Measurements from ENCODE around the gene NUCB1.
"Not testable (repeated sequence)": the region's sequence is repeated elsewhere in the genome, so short reads cannot be mapped to it uniquely, and the experiment has no call there.

NUCB1 gene

DNA sequence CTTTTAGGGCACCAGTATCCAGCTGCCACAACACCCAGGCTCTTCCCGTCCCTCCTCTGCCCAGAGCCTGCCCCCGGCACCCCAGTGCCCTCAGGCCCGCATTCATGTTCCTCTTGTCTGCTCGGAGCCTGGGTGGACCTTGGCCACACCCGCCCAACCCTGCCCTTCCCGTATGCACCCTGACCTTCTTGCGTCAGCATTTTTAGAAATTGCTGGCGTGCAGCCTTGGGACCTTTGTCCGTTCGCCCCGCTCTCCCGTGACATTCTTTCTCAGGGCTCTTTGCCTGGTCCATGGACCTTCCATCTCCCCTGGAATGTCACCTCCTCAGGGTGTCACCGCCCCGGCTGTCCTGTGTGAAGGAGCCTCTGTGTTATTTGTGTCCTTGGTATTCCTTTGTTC is 7.6 kb downstream of the NUCB1 start:
- DNase-seq, result no peak

DNA sequence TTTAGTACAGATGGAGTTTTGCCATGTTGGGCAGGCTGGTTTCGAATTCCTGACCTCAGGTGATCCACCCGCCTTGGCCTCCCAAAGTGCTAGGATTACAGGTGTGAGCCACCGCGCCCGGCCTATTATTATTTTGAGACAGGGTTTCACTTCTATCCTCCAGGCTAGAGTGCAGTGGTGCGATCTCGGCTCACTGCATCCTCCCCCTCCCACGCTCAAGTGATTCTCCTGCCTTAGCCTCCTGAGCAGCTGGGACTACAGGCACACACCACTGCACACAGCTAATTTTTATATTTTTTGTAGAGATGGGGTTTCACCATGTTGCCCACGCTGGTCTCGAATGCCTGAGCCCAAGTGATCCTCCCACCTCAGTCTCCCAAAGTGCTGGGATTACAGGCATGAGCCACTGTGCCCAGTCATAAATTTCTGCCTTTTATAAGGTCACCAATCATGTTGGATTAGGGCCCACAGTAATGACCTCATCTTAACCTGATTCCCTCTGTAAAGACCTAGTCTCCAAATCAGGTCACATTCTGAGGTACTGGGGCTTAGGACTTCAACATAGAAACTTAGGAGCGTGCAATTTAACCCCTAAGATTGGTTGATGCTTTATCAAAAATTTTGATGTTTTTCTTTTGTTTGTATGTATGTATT is 9.4 kb downstream of the NUCB1 start:
- not testable (repeated sequence) for DNase-seq

DNA sequence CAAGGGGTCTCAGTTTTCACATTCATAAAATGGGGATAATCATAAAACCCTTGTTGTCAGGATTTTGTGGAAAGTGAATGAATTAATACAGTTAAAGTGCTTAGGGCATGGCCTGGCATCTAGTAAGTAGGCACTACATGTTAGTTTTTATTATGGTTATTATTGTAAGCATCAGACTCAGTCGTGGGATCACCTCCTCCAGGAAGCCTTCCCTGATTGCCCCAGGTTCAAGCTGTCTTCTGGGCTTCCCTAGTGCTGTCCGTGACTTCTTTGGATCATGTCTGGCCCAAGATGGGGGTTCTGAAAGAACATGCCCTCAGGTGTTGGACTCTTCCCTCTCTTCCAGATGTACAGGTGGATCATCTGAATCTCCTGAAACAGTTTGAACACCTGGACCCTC is 10.7 kb downstream of the NUCB1 start:
- DNase-seq, result no peak

DNA sequence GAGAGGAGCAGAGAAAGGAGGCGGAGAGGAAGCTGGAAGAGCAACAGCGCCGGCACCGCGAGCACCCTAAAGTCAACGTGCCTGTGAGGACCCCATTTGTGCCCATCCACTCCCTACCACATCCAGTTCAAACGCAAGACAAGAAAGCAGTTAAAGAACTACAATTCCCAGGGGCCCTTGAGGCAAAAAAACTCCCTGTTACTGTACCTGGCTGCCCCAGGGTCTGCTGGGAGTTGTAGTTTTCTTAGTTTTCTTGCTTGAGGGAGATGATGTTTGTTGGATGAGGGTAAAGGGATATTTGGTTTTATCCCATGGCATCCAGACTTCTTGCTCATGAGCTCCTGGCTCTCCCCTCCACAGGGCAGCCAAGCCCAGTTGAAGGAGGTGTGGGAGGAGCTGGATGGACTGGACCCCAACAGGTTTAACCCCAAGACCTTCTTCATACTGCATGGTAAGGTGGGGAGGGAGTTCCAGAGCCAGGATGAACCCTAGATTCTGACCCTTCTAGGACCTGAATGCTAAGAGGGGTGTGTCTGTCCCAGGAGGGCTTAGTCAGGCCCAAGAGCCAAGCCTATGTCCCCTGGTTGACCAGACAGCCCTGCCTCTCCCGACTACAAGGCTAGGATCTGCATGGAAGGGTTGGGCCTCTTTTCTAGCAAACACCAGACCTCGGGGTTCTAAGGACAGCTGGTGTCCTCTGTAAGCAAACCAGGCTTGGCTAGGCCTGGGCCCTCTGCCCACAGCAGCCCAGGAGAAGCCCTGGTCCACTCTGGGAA is 13.2 kb downstream of the NUCB1 start:
- DNase-seq, result peak in 1 of 2 experiments; percentile 9

DNA sequence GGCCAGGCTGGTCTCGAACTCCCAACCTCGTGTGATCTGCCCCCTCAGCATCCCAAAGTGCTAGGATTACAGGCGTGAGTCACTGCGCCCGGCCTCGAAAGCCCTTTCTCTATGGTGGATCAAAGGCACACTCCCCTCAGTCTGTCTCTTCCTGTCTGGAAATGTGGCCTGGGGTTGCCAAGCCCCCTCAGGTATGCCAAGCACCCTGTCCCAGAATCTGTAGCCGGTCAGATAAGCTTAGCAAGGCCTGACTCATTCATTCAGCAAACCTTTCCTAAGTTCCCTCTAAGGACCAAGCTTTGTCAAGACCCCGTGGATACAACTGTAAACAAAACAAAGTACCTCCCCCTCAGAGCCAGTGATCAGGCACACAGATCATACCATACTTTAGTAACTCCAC is 14.1 kb downstream of the NUCB1 start:
- DNase-seq, result no peak

DNA sequence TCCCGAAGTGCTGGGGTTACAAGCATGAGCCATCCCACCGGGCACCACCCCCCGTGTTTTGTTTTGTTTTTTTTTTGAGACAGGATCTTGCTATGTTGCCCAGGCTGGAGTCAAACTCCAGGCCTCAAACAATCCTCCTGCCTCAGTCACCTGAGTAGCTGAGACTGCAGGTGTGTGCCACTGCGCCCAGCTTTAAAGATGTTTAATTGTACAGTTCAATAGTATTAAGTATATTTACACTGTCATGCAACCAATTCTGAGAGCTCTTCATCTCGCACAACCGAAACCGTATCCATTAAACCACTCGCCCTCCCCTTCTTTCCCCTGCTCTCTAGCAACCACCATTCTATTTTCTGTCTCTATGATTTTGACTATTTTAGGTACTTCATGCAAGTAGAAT is 15.6 kb downstream of the NUCB1 start:
- DNase-seq, result no peak

DNA sequence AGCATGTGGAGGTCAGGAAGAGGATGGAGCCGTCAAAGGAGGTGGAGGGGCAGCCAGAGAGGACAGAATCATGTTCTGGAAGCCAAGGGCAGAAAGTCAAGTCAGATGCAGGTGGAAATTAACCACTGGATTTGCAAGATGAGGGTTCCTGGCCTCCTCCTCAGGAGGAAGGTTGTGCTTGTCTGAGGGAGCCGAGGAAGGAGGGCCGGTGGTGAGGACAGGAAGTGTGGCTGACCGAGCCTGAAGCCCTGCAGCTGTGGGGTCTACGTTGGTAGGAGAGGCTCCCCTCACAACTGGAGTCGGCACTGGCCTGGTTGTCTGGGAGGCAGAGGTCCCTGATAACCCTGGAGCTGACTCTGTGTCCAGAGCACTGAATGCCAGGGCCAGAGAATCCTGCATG is 18.0 kb downstream of the NUCB1 start:
- DNase-seq, result no peak

DNA sequence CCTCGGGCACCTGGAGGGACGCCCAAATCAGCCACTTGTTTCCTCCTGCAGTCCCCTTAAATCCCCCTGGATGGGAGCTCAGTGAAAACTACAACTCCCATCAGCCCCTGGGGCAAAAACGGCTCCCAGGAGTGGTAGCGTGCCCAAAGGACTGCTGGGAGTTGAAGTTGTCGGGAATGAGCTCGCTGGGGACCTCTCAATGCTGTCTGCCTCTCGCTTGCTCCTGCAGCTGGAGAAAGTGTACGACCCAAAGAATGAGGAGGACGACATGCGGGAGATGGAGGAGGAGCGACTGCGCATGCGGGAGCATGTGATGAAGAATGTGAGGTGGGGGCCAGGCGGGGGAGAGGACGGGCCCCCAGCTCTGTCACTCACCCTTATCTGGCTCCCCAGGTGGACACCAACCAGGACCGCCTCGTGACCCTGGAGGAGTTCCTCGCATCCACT is 18.7 kb downstream of the NUCB1 start:
- no peak for DNase-seq

DNA sequence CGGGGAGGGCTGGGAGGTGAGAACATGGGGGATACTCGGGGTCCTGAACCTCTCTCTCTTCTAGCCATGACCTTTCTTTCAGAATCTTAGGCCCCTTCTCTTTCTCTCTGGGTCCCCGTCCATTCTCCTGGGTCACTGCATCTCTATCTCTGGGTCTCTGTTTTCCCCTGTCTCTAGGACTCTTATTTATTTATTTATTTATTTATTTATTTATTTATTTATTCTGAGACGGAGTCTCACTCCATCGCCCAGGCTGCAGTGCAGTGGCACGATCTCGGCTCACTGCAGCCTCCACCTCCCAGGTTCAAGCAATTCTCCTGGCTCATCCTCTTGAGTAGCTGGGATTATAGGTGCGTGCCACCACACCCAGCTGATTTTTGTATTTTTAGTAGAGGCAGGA is 19.2 kb downstream of the NUCB1 start:
- not testable (repeated sequence) for DNase-seq

DNA sequence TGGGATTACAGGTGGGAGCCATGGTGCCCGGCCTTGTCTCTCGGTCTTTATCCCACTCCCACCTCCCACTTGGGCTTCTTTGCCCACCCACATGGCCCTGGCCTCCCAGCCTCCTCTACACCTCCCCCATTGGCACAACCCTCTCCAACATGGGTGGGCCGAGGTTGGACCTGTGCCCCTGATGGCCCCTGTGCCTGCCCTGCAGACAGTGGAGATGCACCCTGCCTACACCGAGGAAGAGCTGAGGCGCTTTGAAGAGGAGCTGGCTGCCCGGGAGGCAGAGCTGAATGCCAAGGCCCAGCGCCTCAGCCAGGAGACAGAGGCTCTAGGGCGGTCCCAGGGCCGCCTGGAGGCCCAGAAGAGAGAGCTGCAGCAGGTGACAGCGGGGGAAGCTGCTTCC is 20.8 kb downstream of the NUCB1 start:
- DNase-seq, result no peak

DNA sequence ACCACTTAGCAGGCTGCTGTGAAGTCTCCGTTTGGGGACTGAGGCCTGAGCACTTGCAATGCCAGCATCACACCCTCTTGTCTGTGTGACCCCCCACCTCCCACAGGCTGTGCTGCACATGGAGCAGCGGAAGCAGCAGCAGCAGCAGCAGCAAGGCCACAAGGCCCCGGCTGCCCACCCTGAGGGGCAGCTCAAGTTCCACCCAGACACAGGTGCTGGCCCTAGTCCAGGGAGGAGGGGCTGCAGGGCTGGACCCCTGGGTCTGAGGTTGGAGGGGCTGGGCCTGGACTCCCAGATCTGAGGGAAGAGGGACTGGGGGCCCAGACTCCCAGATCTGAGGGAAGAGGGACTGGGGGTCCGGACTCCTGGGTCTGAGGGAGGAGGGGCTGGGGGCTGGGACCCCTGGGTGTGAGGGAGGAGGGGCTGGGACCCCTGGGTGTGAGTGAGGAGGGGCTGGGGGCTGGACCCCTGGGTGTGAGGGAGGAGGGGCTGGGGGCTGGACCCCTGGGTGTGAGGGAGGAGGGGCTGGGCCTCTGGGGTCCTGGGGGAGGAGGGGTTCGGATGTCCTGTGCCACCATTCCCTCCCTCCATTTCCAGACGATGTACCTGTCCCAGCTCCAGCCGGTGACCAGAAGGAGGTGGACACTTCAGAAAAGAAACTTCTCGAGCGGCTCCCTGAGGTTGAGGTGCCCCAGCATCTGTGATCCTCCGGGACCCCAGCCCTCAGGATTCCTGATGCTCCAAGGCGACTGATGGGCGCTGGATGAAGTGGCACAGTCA is 21.8 kb downstream of the NUCB1 start:
- no peak for DNase-seq

DNA sequence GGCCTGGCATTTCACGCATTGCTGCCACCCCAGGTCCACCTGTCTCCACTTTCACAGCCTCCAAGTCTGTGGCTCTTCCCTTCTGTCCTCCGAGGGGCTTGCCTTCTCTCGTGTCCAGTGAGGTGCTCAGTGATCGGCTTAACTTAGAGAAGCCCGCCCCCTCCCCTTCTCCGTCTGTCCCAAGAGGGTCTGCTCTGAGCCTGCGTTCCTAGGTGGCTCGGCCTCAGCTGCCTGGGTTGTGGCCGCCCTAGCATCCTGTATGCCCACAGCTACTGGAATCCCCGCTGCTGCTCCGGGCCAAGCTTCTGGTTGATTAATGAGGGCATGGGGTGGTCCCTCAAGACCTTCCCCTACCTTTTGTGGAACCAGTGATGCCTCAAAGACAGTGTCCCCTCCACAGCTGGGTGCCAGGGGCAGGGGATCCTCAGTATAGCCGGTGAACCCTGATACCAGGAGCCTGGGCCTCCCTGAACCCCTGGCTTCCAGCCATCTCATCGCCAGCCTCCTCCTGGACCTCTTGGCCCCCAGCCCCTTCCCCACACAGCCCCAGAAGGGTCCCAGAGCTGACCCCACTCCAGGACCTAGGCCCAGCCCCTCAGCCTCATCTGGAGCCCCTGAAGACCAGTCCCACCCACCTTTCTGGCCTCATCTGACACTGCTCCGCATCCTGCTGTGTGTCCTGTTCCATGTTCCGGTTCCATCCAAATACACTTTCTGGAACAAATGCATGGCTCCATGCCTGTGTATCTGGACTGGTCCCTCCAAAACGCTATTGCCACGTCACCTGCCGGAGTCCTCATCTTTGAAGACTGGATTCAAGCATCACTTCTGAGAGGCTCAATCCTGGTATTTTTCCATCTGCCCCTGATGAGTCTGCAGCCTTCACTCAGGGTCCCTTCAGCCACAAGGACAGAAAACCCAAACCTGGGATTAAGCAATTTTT is 22.7 kb downstream of the NUCB1 start:
- DNase-seq, result no peak

DNA sequence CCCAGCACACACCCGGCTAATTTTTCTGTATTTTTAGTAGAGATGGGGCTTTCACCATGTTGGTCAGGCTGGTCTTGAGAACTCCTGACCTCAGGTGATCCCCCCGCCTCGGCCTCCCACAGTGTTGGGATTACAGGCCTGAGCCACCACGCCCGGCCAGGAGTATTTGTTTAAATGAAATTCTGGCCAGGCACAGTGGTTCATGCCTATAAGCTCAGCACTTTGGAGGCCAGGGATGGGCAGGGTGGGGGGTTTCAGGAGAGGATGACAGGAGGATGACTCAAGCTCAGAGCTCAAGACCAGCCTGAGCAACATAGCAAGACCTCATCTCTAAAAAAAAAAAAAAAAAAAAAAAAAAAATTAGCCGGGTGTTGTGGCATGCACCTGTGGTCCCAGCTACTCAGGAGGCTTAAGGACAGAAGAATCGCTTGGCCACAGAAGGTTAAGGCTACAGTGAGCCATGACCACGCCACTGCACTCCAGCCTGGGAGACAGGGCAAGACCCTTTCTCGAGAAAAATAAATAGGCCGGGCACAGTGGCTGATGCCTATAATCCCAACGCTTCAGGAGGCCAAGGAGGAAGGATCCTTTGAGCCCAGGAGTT is 25.2 kb downstream of the NUCB1 start:
- no peak for DNase-seq

DNA sequence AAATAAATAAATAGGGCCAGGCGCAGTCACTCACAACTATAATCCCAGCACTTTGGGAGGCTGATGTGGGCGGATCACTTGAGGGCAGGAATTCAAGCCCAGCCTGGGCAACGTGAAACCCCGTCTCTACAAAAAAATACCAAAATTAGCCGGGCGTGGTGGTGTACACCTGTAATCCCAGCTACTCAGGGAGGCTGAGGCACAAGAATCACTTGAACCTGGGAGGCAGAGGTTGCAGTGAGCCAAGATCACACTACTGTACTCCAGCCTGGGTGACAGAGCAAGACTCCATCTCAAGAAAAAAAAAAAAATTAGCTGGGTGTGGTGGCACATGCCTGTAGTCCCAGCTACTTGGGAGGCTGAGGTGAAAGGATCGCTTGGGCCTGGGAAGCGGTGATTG is 25.8 kb downstream of the NUCB1 start:
- DNase-seq, result not testable (repeated sequence)

DNA sequence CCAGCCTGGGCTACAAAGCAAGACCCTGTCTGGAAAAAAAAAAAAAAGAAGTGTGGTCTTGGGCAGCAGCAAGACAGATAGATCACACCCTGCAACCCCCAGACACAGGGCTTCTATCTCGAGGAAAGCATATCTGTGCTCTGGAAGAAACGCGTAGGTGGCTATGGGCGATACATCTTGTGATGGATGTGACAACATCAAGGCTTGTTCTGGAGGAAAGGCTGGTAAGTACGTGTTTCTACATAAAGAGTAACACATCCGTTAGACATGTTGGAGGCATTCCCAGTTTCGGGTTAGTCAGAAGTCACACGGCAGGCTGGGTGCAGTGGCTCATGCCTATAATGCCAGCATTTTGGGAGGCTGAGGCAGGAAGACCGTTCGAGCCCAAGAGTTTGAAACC is 26.8 kb downstream of the NUCB1 start:
- no peak for DNase-seq

DNA sequence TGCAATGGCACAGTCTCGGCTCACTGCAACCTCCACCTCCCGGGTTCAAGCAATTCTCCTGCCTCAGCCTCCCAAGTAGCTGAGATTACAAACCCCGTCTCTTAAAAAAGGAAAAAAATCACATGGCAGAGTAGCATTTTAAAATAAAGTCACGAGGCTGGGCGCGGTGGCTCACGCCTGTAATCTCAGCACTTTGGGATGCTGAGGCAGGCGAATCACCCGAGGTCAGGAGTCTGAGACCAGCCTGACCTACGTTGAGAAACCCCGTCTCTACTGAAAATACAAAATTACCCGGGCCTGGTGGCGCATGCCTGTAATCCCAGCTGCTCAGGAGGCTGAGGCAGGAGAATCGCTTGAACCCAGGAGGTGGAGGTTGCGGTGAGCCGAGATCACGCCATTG is 27.6 kb downstream of the NUCB1 start:
- not testable (repeated sequence) for DNase-seq

DNA sequence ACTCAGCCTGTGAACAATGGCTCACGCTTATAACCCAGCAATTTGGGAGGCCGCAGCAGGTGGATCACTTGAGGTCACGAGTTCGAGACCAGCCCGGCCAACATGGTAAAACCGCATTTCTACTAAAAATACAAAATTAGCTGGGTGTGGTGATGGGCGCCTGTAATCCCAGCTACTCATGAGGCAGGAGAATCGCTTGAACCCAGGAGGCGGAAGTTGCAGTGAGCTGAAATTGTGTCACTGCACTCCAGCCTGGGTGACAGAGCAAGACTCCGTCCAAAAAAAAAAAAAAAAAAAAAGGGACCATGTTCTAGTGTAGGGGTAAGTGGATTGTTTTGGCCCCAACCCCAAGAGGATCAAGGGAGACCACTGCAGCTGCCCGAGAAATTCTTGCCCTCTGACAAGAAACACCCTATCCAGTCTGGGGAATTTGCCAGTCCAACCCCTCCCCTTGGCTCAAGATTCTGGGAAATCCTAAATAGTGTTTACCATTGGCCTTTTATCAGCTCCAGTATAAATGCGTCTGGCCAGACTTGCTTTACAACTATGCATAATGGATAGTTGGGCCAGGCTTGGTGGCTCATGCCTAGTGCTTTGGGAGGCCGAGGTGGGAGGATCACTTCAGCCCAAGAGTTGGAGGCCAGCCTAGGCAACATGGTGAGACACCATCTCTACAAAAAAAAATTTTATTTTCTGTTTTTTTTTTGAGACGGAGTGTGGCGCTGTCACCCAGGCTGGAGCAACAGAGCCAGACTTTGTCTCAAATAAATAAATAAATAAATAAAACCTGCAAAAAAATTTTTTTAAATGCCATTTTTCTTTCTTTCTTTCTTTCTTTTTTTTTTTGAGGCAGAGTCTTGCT is 28.3 kb downstream of the NUCB1 start:
- no peak for DNase-seq

DNA sequence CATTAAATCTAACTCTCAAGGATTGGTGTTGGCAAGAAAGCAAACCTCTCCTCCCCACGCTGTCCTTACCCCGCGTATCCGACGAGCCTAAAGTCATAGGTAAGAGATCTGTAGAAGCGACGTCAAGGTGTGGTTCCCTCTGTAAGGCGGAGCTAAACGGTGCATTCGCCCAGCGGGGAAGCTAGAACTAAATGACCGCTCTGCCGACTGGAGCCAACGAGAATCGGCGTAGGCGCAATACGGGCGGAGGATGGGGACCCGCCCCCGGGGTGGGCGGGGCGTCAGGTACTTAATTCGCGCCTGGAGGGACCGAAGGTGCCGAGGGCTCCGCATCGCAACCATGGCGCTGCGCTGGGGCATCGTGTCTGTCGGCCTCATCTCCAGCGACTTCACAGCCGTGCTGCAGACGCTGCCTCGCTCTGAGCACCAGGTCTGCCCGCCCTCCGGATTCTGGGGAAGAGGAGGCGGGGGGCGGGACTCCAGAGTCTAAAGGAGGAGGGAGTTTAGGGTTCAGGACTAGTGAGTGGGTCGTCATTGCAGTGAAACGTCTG is 33.3 kb downstream of the NUCB1 start, which contains the start of gene DHDH:
TSS of gene DHDH (plus strand) at position 318 of the 551 bp plus-strand sequence. CDS start at position 341, 23 bp downstream.
- DNase-seq, result peak; percentile 88 to 92

DNA sequence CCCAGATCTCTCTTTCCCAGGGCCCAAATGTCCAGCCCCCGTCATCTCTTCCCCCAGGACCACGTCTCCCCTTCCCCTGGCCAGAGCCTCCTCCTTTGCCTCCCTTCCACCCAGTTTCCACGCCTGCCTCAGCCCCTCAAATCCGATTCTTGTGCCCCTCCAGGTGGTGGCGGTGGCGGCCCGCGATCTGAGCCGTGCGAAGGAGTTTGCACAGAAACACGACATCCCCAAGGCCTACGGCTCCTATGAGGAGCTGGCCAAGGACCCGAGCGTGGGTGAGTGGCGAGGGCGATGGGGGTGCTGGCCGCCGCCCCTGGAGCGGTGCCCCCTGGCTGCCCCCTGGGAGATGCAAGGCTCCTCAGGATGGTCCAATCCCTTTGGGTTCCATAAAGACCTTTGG is 34.7 kb downstream of the NUCB1 start:
- DNase-seq, result no peak

DNA sequence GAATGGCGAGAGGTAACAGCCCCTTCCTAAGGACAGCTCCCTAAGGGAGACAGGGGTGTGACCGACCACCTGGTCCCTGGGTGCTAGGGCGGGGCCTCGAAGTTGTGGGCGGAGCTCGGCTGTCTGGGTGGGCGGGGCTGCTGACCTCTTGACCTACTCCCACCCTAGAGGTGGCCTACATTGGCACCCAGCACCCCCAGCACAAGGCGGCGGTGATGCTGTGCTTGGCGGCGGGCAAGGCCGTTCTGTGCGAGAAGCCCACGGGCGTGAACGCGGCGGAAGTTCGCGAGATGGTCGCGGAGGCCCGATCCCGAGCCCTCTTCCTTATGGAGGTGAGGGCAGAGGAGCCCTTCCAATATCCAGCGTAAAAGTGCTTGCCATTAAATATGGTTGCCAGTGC is 35.8 kb downstream of the NUCB1 start:
- DNase-seq, result no peak

DNA sequence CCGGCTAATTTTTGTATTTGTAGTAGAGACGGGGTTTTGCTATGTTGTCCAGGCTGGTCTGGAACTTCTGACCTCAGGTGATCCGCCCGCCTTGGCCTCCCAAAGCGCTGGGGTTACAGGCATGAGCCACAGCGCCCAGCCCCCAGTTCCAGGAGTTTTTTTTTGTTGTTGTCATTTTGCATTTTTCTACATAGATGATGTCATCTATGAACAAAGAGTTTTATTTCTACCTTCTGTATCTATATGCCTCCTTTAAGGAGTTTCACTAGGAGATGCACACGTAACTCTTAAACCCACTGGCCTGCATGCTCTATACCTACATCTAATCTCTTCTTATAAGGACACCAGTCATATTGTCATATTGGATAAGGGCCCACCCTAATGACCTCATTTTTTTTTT is 38.1 kb downstream of the NUCB1 start:
- no peak for DNase-seq

Measured in NCI-H2081 (cell line).